ENCODE results near the gene C20orf96.

Gene C20orf96

GRCh38 chr20:325045-325888 lies 34.7 kb upstream of the C20orf96 start, which contains the start of gene SOX12:
Gene SOX12, plus strand, starts transcription at chr20:325552. Its CDS starts 373 bp downstream, at chr20:325925.
- peak; percentile 100 for DNase-seq
- Mint-ChIP-seq H3K9me3 (peaks cover 11% of the 10 kb centered on the region), H3K4me3 (peak within 1 kb of the TSS; percentile 93)

GRCh38 chr20:324177-325044 lies 33.9 kb upstream of the C20orf96 start:
- TF ChIP-seq CTCF (IDR thresholded peaks at IDR 0.05), result peak; percentile 9
- DNase-seq, result peak; percentile 97
- H3K36me3 Mint-ChIP-seq (ENCODE audit: low read depth), result peaks cover 39% of the 10 kb centered on the region
- peaks cover 58% of the 10 kb centered on the region for H3K4me1 Mint-ChIP-seq
- peak overlapping the region; percentile 93 for H3K4me3 Mint-ChIP-seq
- H3K27me3 Mint-ChIP-seq (ENCODE audit: low read depth, poor library complexity), result peaks cover 7% of the 10 kb centered on the region
- H3K27ac Mint-ChIP-seq, result peak overlapping the region; percentile 99
- H3K9me3 Mint-ChIP-seq, result peaks cover 16% of the 10 kb centered on the region

More at GRCh38 chr20:325045-325888, 34.7 kb upstream of the C20orf96 start, which contains the start of gene SOX12:
- H3K27ac Mint-ChIP-seq, result peak within 1 kb of the TSS; percentile 99
- no peak for TF ChIP-seq CTCF (IDR thresholded peaks at IDR 0.05)
- peaks cover 3% of the 10 kb centered on the region for H3K27me3 Mint-ChIP-seq (ENCODE audit: low read depth, poor library complexity)
- H3K4me1 Mint-ChIP-seq, result peaks cover 62% of the 10 kb centered on the region
- H3K36me3 Mint-ChIP-seq (ENCODE audit: low read depth), result peaks cover 31% of the 10 kb centered on the region

DNA sequence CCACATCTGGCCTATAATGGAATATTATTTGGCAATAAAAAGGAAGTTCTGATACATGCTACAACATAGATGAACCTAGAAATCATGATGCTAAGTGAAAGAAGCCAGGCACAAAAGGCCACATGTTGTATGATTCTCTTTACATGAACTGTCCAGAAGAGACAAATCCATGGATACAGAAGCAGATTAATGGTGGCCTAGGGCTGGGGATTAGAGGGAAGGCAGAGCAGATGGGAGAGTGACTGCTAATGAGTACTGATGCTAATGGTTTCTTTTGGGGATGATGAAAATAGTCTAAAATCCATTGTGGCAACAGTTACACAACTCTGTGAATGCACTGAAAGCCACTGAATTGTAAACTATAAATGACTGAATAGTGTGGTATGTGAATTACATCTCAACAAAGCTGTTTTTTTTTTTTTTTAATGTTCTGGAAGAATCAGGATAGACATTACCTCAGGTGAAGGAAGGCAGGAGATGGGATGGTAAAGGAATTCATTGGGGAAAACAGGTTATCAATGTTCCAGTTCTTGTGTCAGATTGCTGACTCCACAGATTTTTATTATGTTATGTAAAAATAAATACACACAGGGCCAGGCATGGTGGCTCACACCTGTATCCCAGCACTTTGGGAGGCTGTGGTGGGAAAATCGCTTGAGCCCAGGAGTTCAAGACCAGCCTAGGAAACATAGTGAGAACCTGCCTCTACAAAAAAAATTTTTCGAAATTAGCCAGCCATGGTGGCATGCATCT lies 25.9 kb upstream of the C20orf96 start:
- no peak overlapping the region for H3K4me3 Mint-ChIP-seq
- peaks cover 43% of the 10 kb centered on the region for H3K4me1 Mint-ChIP-seq
- H3K9me3 Mint-ChIP-seq, result peaks cover 13% of the 10 kb centered on the region
- TF ChIP-seq CTCF (IDR thresholded peaks at IDR 0.05), result no peak
- H3K27me3 Mint-ChIP-seq (ENCODE audit: low read depth, poor library complexity), result peaks cover 8% of the 10 kb centered on the region
- no peak overlapping the region for H3K27ac Mint-ChIP-seq
- peaks cover 48% of the 10 kb centered on the region for H3K36me3 Mint-ChIP-seq (ENCODE audit: low read depth)
- DNase-seq, result no peak

DNA sequence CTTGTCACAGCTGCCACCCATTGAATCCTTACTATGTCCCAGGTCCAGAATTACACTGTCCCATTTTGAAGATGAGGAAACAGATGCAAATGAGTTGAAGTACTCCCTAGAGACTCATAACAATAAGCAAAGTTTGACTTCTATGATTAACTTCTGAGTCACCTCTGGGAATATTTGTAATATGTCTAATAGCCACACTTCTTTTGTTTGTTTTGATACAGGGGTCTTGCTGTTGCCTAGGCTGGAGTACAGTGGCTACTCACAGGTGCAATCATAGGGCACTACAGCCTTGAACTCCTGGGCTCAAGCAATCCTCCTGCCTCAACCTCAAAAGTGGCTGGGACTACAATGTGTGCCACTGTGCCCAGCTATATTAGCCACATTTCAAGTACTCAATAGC lies 23.4 kb upstream of the C20orf96 start:
- Mint-ChIP-seq H3K27me3 (ENCODE audit: low read depth, poor library complexity) (peaks cover 4% of the 10 kb centered on the region), H3K4me1 (peaks cover 46% of the 10 kb centered on the region), H3K9me3 (no peaks in the 10 kb centered on the region), H3K36me3 (ENCODE audit: low read depth) (peaks cover 30% of the 10 kb centered on the region), H3K4me3 (no peak overlapping the region), H3K27ac (no peak overlapping the region)
- TF ChIP-seq CTCF (IDR thresholded peaks at IDR 0.05), result no peak
- no peak for DNase-seq

GRCh38 chr20:313402-313801 lies 22.9 kb upstream of the C20orf96 start:
- no peak for TF ChIP-seq CTCF (IDR thresholded peaks at IDR 0.05)
- Mint-ChIP-seq H3K4me3 (no peak overlapping the region), H3K36me3 (ENCODE audit: low read depth) (peaks cover 26% of the 10 kb centered on the region)

More at GRCh38 chr20:313402-313801, 22.9 kb upstream of the C20orf96 start:
- DNase-seq, result no peak
- Mint-ChIP-seq H3K27ac (no peak overlapping the region), H3K27me3 (ENCODE audit: low read depth, poor library complexity) (peaks cover 4% of the 10 kb centered on the region), H3K9me3 (no peaks in the 10 kb centered on the region), H3K4me1 (peaks cover 48% of the 10 kb centered on the region)
